Measurements from ENCODE around the gene CLEC1B. TPM values are rescaled to one million over a fixed set of nuclear protein-coding genes. Genes with fewer than 3 reads are reported as not detected.

The CLEC1B gene
- total and polyA plus RNA-seq, 2 of the 13 experiments (the other 11 are each of a cell fraction or from before 2014, with no cell fraction given) = not detected

DNA sequence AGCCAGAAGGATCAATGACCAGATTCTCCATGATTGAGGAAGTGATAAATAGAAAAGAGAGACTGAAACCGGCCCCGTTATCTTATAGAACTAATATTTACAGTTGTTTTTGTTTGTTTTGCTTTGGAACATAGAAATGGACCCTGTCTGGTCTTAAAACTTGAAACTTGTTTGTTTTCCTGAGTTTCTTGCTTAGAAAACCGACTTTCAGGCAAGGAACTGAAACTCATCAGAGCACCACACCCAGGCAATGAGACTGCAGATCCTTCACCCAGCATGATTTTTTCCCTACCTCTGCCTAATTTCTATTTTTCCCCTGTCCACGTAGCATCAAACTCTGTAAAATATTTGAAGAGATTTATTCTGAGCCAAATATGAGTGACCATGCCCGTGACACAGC is 38.3 kb downstream of the CLEC1B start:
- 2% methylated on average over 5 of the region's 5 CpGs for WGBS (ENCODE audit: low lambda C conversion rate)
- no peak overlapping the region for H2AFZ ChIP-seq (ENCODE audit: low read length)
- H3K4me1 ChIP-seq (ENCODE audit: insufficient read depth, low read length) = no peaks in the 10 kb centered on the region
- no peak overlapping the region for H3K4me3 ChIP-seq (replicated peaks in 1 of 3; ENCODE audit: insufficient read depth in 1 of 3, low read depth in 2 of 3, low read length in 3 of 3)
- no TSS peak for BruUV-seq (replicated peaks)
- intact Hi-C loops (cut with micrococcal nuclease; ENCODE audit: unreplicated experiment) (no loop called here), in situ Hi-C loops (cut with HindIII; ENCODE audit: extremely low pct_ligation_motif_present, low pct_unique_long_range_greater_than_20kb) (no loop called here)
- H3K27me3 ChIP-seq (ENCODE audit: control insufficient read depth in 1 of 2, insufficient read depth in 2 of 2, low read length in 2 of 2) = no peaks in the 10 kb centered on the region
- H3K36me3 ChIP-seq (replicated peaks in 1 of 2; ENCODE audit: control insufficient read depth in 1 of 2, insufficient read depth in 2 of 2, low read length in 2 of 2) = no peaks in the 10 kb centered on the region
- CTCF ChIA-PET (ENCODE audit: low intra/inter-chr PET ratio, low total read pairs) = no interaction called here
- no peak for ATAC-seq
- POLR2A ChIA-PET = no interaction called here
- H3K9ac ChIP-seq (ENCODE audit: insufficient read depth, low read depth, low read length) = no peak overlapping the region
- FAIRE-seq = no peak
- no peaks in the 10 kb centered on the region for H3K79me2 ChIP-seq (ENCODE audit: insufficient read depth, low read length)
- no peak overlapping the region for H3K27ac ChIP-seq (ENCODE audit: extremely low read length, insufficient read depth, low read length)
- DNase-seq (ENCODE audit: low spot score) = no peak
- no peaks in the 10 kb centered on the region for H4K20me1 ChIP-seq (ENCODE audit: insufficient read depth, low read length)
- H3K4me2 ChIP-seq (ENCODE audit: low read depth, low read length) = no peak overlapping the region
- TF ChIP-seq KLF9 (CRISPR knock-in tag; IDR thresholded peaks at IDR 0.05; ENCODE audit: low read depth) = no peak
- TF ChIP-seq TBX2 (CRISPR knock-in tag; IDR thresholded peaks at IDR 0.05; ENCODE audit: borderline replicate concordance) = no peak
- TF ChIP-seq ZNF468 (CRISPR knock-in tag; IDR thresholded peaks at IDR 0.05) = no peak
- TF ChIP-seq, protein P1, sequence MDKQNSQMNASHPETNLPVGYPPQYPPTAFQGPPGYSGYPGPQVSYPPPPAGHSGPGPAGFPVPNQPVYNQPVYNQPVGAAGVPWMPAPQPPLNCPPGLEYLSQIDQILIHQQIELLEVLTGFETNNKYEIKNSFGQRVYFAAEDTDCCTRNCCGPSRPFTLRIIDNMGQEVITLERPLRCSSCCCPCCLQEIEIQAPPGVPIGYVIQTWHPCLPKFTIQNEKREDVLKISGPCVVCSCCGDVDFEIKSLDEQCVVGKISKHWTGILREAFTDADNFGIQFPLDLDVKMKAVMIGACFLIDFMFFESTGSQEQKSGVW (CRISPR knock-in tag; IDR thresholded peaks at IDR 0.05; ENCODE audit: borderline replicate concordance) = no peak
- TF ChIP-seq MZF1 (CRISPR knock-in tag; IDR thresholded peaks at IDR 0.05; ENCODE audit: borderline replicate concordance) = no peak
- TF ChIP-seq ZNF230 (CRISPR knock-in tag; IDR thresholded peaks at IDR 0.05) = no peak
- no peak for TF ChIP-seq HHEX (CRISPR knock-in tag; IDR thresholded peaks at IDR 0.05)
- TF ChIP-seq MIER3 (CRISPR knock-in tag; IDR thresholded peaks at IDR 0.05; ENCODE audit: borderline replicate concordance) = no peak
- no peak for TF ChIP-seq ZNF616 (CRISPR knock-in tag; IDR thresholded peaks at IDR 0.05; ENCODE audit: low read depth)
- TF ChIP-seq ZNF235 (CRISPR knock-in tag; IDR thresholded peaks at IDR 0.05; ENCODE audit: borderline replicate concordance) = no peak
- TF ChIP-seq GZF1 (CRISPR knock-in tag; IDR thresholded peaks at IDR 0.05) = no peak
- no peak for TF ChIP-seq GATAD1 (CRISPR knock-in tag; IDR thresholded peaks at IDR 0.05)
- TF ChIP-seq, protein P2, sequence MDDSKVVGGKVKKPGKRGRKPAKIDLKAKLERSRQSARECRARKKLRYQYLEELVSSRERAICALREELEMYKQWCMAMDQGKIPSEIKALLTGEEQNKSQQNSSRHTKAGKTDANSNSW (CRISPR knock-in tag; IDR thresholded peaks at IDR 0.05; ENCODE audit: borderline replicate concordance) = no peak
- TF ChIP-seq FLYWCH1 (CRISPR knock-in tag; IDR thresholded peaks at IDR 0.05) = no peak
- TF ChIP-seq HCFC1 (IDR thresholded peaks at IDR 0.05; ENCODE audit: low read depth, low read length) = no peak
- TF ChIP-seq, protein P3, sequence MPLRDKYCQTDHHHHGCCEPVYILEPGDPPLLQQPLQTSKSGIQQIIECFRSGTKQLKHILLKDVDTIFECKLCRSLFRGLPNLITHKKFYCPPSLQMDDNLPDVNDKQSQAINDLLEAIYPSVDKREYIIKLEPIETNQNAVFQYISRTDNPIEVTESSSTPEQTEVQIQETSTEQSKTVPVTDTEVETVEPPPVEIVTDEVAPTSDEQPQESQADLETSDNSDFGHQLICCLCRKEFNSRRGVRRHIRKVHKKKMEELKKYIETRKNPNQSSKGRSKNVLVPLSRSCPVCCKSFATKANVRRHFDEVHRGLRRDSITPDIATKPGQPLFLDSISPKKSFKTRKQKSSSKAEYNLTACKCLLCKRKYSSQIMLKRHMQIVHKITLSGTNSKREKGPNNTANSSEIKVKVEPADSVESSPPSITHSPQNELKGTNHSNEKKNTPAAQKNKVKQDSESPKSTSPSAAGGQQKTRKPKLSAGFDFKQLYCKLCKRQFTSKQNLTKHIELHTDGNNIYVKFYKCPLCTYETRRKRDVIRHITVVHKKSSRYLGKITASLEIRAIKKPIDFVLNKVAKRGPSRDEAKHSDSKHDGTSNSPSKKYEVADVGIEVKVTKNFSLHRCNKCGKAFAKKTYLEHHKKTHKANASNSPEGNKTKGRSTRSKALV (CRISPR knock-in tag; IDR thresholded peaks at IDR 0.05) = no peak
- no peak for TF ChIP-seq ZNF782 (CRISPR knock-in tag; IDR thresholded peaks at IDR 0.05; ENCODE audit: borderline replicate concordance)
- TF ChIP-seq SNAPC2 (CRISPR knock-in tag; IDR thresholded peaks at IDR 0.05) = no peak
- TF ChIP-seq KDM5A (IDR thresholded peaks at IDR 0.05; ENCODE audit: borderline replicate concordance, low read length) = no peak
- no peak for TF ChIP-seq POLR2G (IDR thresholded peaks at IDR 0.05; ENCODE audit: low read depth, low read length)
- no peaks in the 10 kb centered on the region for H3K9me3 ChIP-seq (ENCODE audit: low read length)

Data from HepG2 (cell line).